Right lobe of liver (tissue), 4 donors: Measurements from ENCODE around the gene CNTNAP5.

ENCODE experiments used
- POLR2A ChIP-seq: fragments of 450-650 bp; IDR thresholded peaks from one replicate; pipeline ENCODE4 v1.6.1; 2017; ENCODE audit warnings: antibody characterized with exemption, mild to moderate bottlenecking
- TF ChIP-seq, protein P1 (sequence below), 4 donors: fragments of 200-600 bp in 3 of 4; fragments of 450-650 bp in 1 of 4; IDR thresholded peaks; one replicate each; pipeline versions ENCODE4 v1.5.1 to v1.8.0; 2016 to 2022; ENCODE audit warnings: antibody characterized with exemption in 4 of 4, mild to moderate bottlenecking in 2 of 4
- donor health status: DM: no; HTN: no; CAD: no.
- donor health status: DM: no; HTN: no; CAD: no.
- donor health status: DM: no; HTN: yes; CAD: no.

DNA sequence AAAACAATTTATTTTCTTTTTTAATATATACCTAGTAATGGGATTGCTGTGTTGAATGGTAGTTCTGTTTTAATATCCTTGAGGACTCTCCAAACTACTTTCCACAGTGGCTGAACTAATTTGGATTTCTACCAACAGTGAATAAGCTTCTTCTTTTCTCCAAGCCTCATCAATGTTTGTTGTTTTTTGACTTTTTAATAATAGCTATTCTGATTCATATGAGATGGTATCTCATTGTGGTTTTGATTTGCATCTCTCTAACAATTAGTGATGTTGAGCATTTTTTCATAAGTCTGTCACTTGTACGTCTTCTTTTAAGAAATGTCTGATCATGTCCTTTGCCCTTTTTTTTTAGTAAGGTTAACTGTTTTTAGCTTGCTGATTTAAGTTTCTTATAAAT, 863.3 kb downstream of the CNTNAP5 start:
- TF ChIP-seq, protein P1, sequence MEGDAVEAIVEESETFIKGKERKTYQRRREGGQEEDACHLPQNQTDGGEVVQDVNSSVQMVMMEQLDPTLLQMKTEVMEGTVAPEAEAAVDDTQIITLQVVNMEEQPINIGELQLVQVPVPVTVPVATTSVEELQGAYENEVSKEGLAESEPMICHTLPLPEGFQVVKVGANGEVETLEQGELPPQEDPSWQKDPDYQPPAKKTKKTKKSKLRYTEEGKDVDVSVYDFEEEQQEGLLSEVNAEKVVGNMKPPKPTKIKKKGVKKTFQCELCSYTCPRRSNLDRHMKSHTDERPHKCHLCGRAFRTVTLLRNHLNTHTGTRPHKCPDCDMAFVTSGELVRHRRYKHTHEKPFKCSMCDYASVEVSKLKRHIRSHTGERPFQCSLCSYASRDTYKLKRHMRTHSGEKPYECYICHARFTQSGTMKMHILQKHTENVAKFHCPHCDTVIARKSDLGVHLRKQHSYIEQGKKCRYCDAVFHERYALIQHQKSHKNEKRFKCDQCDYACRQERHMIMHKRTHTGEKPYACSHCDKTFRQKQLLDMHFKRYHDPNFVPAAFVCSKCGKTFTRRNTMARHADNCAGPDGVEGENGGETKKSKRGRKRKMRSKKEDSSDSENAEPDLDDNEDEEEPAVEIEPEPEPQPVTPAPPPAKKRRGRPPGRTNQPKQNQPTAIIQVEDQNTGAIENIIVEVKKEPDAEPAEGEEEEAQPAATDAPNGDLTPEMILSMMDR (IDR thresholded peaks at IDR 0.05): no peak
- TF ChIP-seq POLR2A: no peak
